Activated CD4-positive, alpha-beta T cell treated with anti-CD3 and anti-CD28 coated beads for 48 hours (primary cell): ENCODE measurements around the gene PPP1R36.
A peak's percentile ranks its signal among the peaks of the same experiment; 100 is the strongest.
"Not testable (repeated sequence)": the region's sequence is repeated elsewhere in the genome, so short reads cannot be mapped to it uniquely, and the experiment has no call there.

ENCODE experiments used
- DNase-seq: peaks from one replicate; pipeline ENCODE4 v3.0.0-alpha.2; 2020

The PPP1R36 gene

GRCh38 chr14:64520699-64521098, 29.1 kb upstream of the PPP1R36 start:
- DNase-seq: no peak

DNA sequence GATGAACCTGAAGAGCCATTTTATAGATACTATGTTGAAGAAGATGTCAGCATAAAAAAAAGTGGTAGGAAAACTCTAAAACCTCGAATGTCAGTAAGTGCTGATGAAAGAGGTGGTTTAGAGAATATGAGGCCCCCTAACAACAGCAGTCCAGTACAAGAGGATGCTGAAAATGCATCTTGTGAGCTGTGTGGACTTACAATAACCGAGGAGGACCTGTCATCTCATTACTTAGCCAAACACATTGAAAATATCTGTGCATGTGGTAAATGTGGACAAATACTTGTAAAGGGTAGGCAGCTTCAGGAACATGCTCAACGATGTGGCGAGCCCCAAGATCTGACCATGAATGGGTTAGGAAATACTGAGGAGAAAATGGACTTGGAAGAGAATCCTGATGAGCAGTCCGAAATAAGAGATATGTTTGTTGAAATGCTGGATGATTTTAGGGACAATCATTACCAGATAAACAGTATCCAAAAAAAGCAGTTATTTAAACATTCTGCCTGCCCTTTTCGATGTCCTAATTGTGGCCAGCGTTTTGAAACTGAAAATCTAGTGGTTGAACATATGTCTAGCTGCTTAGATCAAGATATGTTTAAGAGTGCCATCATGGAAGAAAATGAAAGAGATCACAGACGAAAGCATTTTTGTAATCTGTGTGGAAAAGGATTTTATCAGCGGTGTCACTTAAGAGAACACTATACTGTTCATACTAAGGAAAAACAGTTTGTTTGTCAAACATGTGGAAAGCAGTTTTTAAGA, 27.0 kb upstream of the PPP1R36 start:
- DNase-seq: no peak

GRCh38 chr14:64525354-64525753, 24.4 kb upstream of the PPP1R36 start:
- no peak for DNase-seq

- no peak for DNase-seq
Measured at GRCh38 chr14:64531567-64531966, 18.2 kb upstream of the PPP1R36 start.

DNA sequence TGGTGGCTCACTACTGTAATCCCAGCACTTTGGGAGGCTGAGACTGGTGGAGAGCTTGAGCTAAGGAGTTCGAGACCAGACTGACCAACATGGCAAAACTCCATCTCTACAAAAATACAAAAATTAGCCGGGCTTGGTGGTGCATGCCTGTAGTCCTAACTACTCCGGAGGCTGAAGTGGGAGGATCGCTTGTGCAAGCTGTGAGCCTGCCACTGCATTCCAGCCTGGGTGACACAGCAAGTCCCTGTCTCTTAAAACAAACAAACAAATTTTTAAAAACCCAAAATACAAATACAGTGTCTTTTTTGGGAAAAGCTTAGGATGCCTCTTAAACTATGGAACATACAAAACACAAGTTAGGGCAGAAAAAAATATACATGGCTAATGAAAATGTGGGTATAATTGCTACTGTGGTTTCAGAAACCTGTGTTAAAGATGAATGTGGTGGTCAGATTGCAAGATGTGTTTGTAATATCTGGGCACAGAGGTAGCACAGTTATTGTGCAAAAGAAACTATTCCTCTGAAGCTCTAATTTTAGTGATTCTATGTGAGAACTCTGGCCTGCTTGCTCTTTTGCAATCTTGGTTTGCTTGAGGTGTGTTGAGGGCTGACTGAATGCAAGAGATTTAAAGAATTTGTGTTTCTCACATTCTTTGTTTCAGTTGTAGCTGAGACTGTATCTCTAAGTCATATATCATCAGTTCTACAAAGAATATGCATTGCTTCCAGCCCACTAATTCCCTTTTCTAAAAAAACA, 13.1 kb upstream of the PPP1R36 start:
- DNase-seq: no peak

GRCh38 chr14:64540208-64541202, 9.3 kb upstream of the PPP1R36 start, which contains the start of gene HSPA2:
TSS of gene HSPA2 (plus strand) at chr14:64540741. CDS start at chr14:64540850, 109 bp downstream.
- DNase-seq: peak; percentile 97

DNA sequence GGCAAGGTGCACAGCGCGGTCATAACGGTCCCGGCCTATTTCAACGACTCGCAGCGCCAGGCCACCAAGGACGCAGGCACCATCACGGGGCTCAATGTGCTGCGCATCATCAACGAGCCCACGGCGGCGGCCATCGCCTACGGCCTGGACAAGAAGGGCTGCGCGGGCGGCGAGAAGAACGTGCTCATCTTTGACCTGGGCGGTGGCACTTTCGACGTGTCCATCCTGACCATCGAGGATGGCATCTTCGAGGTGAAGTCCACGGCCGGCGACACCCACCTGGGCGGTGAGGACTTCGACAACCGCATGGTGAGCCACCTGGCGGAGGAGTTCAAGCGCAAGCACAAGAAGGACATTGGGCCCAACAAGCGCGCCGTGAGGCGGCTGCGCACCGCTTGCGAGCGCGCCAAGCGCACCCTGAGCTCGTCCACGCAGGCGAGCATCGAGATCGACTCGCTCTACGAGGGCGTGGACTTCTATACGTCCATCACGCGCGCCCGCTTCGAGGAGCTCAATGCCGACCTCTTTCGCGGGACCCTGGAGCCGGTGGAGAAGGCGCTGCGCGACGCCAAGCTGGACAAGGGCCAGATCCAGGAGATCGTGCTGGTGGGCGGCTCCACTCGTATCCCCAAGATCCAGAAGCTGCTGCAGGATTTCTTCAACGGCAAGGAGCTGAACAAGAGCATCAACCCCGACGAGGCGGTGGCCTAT, 8.3 kb upstream of the PPP1R36 start:
- peak; percentile 21 for DNase-seq

DNA sequence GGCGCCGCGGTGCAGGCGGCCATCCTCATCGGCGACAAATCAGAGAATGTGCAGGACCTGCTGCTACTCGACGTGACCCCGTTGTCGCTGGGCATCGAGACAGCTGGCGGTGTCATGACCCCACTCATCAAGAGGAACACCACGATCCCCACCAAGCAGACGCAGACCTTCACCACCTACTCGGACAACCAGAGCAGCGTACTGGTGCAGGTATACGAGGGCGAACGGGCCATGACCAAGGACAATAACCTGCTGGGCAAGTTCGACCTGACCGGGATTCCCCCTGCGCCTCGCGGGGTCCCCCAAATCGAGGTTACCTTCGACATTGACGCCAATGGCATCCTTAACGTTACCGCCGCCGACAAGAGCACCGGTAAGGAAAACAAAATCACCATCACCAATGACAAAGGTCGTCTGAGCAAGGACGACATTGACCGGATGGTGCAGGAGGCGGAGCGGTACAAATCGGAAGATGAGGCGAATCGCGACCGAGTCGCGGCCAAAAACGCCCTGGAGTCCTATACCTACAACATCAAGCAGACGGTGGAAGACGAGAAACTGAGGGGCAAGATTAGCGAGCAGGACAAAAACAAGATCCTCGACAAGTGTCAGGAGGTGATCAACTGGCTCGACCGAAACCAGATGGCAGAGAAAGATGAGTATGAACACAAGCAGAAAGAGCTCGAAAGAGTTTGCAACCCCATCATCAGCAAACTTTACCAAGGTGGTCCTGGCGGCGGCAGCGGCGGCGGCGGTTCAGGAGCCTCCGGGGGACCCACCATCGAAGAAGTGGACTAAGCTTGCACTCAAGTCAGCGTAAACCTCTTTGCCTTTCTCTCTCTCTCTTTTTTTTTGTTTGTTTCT, 7.6 kb upstream of the PPP1R36 start:
- no peak for DNase-seq

DNA sequence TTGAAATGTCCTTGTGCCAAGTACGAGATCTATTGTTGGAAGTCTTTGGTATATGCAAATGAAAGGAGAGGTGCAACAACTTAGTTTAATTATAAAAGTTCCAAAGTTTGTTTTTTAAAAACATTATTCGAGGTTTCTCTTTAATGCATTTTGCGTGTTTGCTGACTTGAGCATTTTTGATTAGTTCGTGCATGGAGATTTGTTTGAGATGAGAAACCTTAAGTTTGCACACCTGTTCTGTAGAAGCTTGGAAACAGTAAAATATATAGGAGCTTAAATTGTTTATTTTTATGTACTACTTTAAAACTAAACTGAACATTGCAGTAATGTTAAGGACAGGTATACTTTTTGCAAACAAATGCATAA, 6.9 kb upstream of the PPP1R36 start:
- no peak for DNase-seq

GRCh38 chr14:64544607-64545312, 5.0 kb upstream of the PPP1R36 start:
- DNase-seq: no peak

GRCh38 chr14:64549016-64549415, 745 bp upstream of the PPP1R36 start:
- DNase-seq: no peak

DNA sequence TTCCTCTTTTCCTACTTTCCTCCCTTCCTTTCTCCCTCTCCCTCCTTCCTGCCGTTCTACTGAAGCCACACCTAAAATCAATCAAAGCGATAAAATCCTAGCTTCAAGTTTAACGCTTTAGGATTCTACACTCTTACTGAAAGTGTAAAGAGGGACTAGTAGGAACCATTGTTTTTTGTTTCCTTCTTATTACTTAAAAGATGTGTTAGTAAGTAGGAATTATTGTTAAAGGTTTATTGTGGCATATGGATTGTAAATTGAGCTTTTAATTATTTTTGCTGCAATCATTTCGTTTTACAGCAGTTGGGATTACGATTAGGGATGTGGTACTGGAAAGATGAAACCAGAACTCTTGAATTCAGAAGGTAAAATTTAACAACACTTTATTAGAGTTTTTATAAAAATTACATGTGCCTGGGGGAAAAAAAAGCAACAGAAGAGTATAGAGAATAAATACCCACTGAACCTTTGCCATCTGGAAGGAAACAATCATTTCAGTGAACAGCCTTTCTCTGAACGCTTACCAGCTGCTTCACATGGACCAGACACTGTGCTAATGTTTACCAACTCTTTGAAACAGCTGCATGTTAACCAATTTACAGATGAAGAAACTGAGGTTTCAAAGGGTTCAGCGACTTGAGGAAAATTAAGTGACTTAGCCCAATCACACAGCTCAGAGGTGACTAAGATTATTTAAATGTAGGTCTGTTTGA, 1.0 kb downstream of the PPP1R36 start:
- DNase-seq: no peak

DNA sequence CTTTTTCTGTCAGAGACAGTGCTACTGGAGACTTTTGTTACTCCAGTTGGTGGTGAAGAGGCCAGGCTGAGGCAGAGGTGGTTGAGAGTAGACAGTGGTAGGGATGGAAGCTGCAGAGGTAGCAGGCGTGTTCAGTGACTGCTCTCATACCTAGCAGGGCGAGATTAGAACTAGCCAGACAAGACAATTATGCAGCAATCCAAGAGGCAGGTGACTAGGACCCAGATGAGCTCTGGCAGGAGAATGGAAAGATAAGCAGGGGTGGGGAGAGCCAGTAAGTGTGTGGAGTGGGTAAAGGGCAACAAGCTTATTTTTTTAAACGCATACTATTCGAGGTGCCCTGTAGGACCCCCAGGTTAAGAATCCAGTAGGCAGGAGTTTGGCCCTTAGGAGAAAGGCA, 4.8 kb downstream of the PPP1R36 start:
- DNase-seq: no peak

- DNase-seq: no peak
Measured at GRCh38 chr14:64556526-64556925, 6.8 kb downstream of the PPP1R36 start.

DNA sequence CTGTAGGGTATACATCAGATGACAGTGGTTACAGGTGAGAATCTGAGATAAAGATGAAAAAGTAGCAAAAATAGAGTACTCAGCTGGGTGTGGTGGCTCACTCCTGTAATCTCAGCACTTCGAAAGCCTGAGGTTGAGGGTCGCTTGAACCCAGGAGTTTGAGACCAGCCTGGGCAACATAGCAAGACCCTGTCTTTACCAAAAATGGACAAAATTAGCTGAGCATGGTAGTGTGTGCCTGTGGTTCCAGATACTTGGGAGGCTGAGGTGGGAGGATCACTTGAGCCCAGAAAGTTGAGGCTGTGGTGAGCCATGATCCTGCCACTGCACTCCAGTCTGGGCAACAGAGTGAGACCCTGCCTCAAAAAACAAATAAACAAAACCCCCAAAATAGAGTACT, 8.5 kb downstream of the PPP1R36 start:
- DNase-seq: not testable (repeated sequence)

DNA sequence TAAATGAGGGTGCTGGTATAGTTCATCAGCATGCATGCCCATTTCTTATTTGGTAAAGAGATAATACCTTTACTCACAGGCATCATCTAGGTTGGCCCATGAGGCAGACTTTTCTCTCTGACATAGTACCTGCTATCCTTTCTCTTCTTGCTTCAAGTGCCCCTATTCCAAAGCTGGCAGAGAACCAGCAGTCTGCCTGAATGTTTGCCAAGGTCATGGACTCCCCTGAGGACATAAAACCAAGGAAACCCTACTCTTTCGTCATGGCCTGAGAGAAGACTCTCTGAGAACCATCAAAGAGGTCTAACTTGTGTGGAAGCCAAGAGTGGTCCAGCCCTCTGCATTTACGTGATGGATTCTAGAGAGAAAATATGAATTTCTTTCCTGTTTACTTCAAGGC, 11.9 kb downstream of the PPP1R36 start:
- DNase-seq: no peak

DNA sequence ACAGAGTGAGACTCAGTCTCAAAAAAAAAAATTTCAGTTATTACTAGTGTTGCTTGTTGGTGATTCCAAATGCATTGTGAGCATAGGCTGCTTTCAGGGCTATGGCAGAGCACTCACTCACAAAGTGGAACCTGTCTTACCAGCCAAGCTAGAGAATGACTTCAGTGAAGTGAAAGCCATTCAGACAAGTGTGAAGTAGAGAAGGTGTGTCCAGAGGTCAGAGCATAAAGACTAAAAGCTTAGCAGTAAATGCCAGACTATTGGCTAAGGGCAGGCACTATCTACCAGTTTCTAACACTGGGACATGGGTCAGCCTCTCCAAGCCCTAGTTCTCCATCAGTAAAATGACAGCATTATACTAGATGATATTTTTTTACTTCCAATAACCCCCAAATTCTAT, 12.7 kb downstream of the PPP1R36 start:
- no peak for DNase-seq

- no peak for DNase-seq
Measured at GRCh38 chr14:64563696-64564095, 13.9 kb downstream of the PPP1R36 start.

- DNase-seq: no peak
Measured at GRCh38 chr14:64566651-64567122, 16.9 kb downstream of the PPP1R36 start.

GRCh38 chr14:64569138-64569631, 19.4 kb downstream of the PPP1R36 start:
- DNase-seq: no peak
